Vagina (tissue), 2 donors: ENCODE results near the gene P4HTM.

Source experiments
- CTCF ChIP-seq, 3 experiments: fragments of 450-650 bp in 2 of 3; fragments of 200-600 bp in 1 of 3; sonication (generic) in 1 of 3; IDR thresholded peaks; one replicate each; pipeline ENCODE4 v1.5.1; 2017 to 2019; ENCODE audit warnings: antibody characterized with exemption in 3 of 3, mild to moderate bottlenecking in 2 of 3, moderate library complexity in 2 of 3
- POLR2A ChIP-seq, 2 donors: fragments of 450-650 bp; IDR thresholded peaks; one replicate each; pipeline ENCODE4 v1.6.1; 2017; ENCODE audit warnings: antibody characterized with exemption in 2 of 2, mild to moderate bottlenecking in 2 of 2, moderate library complexity in 2 of 2
- POLR2AphosphoS5 ChIP-seq, 2 donors: sonication (generic); formaldehyde crosslinking; IDR thresholded peaks; one replicate each; pipeline ENCODE4 v1.9.0; 2017; ENCODE audit warnings: antibody characterized with exemption in 2 of 2, mild to moderate bottlenecking in 2 of 2, low read depth in 1 of 2; ENCODE audit not compliant: insufficient read depth in 1 of 2

GRCh38 chr3:49027634-49028033 lies 37.6 kb downstream of the P4HTM start:
- TF ChIP-seq POLR2AphosphoS5 (IDR thresholded peaks at IDR 0.05; ENCODE audit: insufficient read depth in 1 of 2, low read depth in 1 of 2): no peak
- TF ChIP-seq CTCF (IDR thresholded peaks at IDR 0.05): no peak
- no peak for TF ChIP-seq POLR2A (IDR thresholded peaks at IDR 0.05)
